ENCODE measurements around the gene LRRC7. TPM values are rescaled to one million over a fixed set of nuclear protein-coding genes. Genes with fewer than 3 reads are reported as not detected.

Gene LRRC7
- total RNA-seq, 1 donor from 2014 or later: 7.8 TPM

DNA sequence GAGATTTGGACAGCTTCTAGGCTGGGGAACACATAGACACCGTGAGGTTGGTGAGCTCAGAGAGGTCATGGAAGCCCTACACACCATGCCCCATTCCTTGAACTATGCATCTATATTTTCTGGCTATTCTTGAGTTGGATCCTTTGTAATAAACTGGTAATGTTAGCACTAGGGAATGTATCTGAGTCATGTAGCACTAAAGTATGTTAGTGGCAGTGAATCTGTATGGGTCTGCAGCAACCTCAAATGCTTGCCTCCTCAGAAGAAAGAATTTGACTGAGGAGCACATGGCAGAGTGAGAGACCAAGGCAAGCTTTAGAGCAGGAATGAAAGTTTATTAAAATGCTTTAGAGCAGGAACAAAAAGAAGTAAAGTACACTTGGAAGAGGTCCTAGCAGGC, 43.7 kb upstream of the LRRC7 start:
- H3K4me1 Mint-ChIP-seq (ENCODE audit: low read depth): no peaks in the 10 kb centered on the region
- TF ChIP-seq, protein P1, sequence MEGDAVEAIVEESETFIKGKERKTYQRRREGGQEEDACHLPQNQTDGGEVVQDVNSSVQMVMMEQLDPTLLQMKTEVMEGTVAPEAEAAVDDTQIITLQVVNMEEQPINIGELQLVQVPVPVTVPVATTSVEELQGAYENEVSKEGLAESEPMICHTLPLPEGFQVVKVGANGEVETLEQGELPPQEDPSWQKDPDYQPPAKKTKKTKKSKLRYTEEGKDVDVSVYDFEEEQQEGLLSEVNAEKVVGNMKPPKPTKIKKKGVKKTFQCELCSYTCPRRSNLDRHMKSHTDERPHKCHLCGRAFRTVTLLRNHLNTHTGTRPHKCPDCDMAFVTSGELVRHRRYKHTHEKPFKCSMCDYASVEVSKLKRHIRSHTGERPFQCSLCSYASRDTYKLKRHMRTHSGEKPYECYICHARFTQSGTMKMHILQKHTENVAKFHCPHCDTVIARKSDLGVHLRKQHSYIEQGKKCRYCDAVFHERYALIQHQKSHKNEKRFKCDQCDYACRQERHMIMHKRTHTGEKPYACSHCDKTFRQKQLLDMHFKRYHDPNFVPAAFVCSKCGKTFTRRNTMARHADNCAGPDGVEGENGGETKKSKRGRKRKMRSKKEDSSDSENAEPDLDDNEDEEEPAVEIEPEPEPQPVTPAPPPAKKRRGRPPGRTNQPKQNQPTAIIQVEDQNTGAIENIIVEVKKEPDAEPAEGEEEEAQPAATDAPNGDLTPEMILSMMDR (IDR thresholded peaks at IDR 0.05; ENCODE audit: unreplicated experiment): no peak
- H3K4me3 Mint-ChIP-seq (ENCODE audit: low read depth): no peak overlapping the region
- no peak for DNase-seq (ENCODE audit: low spot score, unreplicated experiment)
- no peaks in the 10 kb centered on the region for H3K9me3 Mint-ChIP-seq (ENCODE audit: low read depth)
- H3K27ac Mint-ChIP-seq: no peak overlapping the region
- H3K36me3 Mint-ChIP-seq (ENCODE audit: insufficient read depth): no peaks in the 10 kb centered on the region
- no peaks in the 10 kb centered on the region for H3K27me3 Mint-ChIP-seq

DNA sequence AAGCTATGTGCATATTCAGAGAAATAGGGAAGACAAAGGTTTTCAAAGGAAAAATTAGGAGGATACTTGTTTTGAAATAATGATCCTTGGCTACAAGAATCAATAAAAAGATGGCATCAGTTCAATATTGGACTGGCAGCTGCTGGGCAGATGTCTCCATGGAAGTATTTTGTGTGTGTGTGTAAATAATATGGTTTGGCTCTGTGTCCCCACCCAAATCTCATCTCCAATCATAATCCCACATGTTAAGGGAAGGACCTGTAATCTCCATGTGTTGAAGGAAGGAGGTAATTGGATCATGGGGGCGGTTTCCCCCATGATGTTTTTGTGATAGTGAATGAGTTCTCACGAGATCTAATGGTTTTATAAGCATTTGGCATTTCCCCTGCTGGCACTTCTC, 40.4 kb upstream of the LRRC7 start:
- no peak for DNase-seq (ENCODE audit: low spot score, unreplicated experiment)
- Mint-ChIP-seq H3K9me3 (ENCODE audit: low read depth) (no peaks in the 10 kb centered on the region), H3K27ac (no peak overlapping the region), H3K4me3 (ENCODE audit: low read depth) (no peak overlapping the region), H3K27me3 (no peaks in the 10 kb centered on the region), H3K4me1 (ENCODE audit: low read depth) (no peaks in the 10 kb centered on the region), H3K36me3 (ENCODE audit: insufficient read depth) (no peaks in the 10 kb centered on the region)
- TF ChIP-seq, protein P1 (IDR thresholded peaks at IDR 0.05; ENCODE audit: unreplicated experiment): no peak

DNA sequence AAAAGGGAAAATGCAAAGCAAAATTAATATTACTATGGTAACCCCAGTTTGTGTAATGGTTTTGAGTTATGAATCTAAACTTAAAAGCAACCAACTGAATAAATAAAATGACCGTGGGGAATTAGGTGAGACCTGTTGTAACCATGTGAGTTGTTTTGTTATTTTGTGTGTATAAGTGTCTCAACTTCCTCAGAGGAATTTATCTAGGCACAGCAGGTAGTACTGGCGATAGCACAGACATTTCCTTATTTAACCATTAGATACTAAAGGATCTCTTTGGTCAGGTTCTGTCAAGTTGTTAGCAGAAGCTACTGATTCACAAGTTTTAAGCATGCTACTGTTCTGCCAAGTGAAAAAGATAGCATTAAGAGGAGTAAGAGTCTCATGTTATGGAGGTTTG, 39.3 kb upstream of the LRRC7 start:
- no peak for DNase-seq (ENCODE audit: low spot score, unreplicated experiment)
- no peak overlapping the region for H3K27ac Mint-ChIP-seq
- H3K4me1 Mint-ChIP-seq (ENCODE audit: low read depth): no peaks in the 10 kb centered on the region
- H3K4me3 Mint-ChIP-seq (ENCODE audit: low read depth): no peak overlapping the region
- no peaks in the 10 kb centered on the region for H3K9me3 Mint-ChIP-seq (ENCODE audit: low read depth)
- TF ChIP-seq, protein P1 (IDR thresholded peaks at IDR 0.05; ENCODE audit: unreplicated experiment): no peak
- H3K36me3 Mint-ChIP-seq (ENCODE audit: insufficient read depth): no peaks in the 10 kb centered on the region
- H3K27me3 Mint-ChIP-seq: no peaks in the 10 kb centered on the region

DNA sequence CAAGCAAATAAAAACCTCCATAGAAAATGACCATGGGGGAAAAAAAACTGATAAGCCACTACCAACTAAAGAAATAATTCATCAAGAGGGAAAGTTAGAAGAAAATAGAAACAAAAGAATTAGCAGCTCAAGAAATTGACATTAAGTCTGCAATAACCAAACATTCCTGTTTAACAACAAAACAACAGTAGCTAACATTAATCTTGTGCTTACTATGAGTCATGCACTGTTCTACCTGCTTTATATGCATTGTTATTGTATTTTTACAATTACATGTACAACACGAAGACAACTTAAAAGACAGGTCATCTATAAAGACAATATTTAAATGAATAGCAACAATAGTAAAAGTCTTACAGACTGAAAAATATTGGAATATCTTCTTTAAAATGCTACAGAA, 34.4 kb upstream of the LRRC7 start:
- no peaks in the 10 kb centered on the region for H3K4me1 Mint-ChIP-seq (ENCODE audit: low read depth)
- no peak overlapping the region for H3K4me3 Mint-ChIP-seq (ENCODE audit: low read depth)
- H3K27ac Mint-ChIP-seq: no peak overlapping the region
- H3K36me3 Mint-ChIP-seq (ENCODE audit: insufficient read depth): no peaks in the 10 kb centered on the region
- no peaks in the 10 kb centered on the region for H3K27me3 Mint-ChIP-seq
- TF ChIP-seq, protein P1 (IDR thresholded peaks at IDR 0.05; ENCODE audit: unreplicated experiment): no peak
- no peak for DNase-seq (ENCODE audit: low spot score, unreplicated experiment)
- peaks cover 6% of the 10 kb centered on the region for H3K9me3 Mint-ChIP-seq (ENCODE audit: low read depth)

DNA sequence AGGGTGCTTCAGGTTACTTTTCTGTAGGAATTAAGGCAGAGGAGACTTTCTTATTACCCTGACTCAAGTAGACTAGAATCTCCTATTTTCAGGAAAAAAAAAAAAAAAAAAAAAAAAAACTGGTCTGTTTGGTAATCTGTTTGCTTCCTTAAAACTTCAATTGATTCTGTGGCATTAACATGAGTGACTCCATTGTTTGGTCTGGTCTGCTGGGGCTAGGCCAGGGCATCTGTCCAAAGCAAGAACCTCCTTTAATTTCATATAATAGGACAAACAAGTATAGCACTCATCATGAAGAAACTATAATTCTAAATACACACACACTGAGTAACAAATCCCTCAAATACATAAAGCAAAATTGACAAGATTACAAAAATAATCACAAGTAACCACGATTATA, 32.9 kb upstream of the LRRC7 start:
- Mint-ChIP-seq H3K4me1 (ENCODE audit: low read depth) (peaks cover 3% of the 10 kb centered on the region), H3K4me3 (ENCODE audit: low read depth) (no peak overlapping the region), H3K27ac (no peak overlapping the region), H3K27me3 (no peaks in the 10 kb centered on the region), H3K36me3 (ENCODE audit: insufficient read depth) (no peaks in the 10 kb centered on the region), H3K9me3 (ENCODE audit: low read depth) (peaks cover 6% of the 10 kb centered on the region)
- no peak for DNase-seq (ENCODE audit: low spot score, unreplicated experiment)
- TF ChIP-seq, protein P1 (IDR thresholded peaks at IDR 0.05; ENCODE audit: unreplicated experiment): no peak

Measured in progenitor cell of endocrine pancreas (in vitro differentiated cells).